GM12873 (cell line): ENCODE data around the gene ATP9B.

Source experiments
- TF ChIP-seq, protein P1 (sequence below): IDR thresholded peaks from 2 replicates; pipeline ENCODE4 v1.5.1; 2012; ENCODE audit warnings: low read depth, mild to moderate bottlenecking, moderate library complexity, low read length, control low read depth; ENCODE audit not compliant: insufficient read depth; ENCODE audit errors: missing control alignments

Gene ATP9B

GRCh38 chr18:79389689-79390088, 320.5 kb downstream of the ATP9B start:
- TF ChIP-seq, protein P1, sequence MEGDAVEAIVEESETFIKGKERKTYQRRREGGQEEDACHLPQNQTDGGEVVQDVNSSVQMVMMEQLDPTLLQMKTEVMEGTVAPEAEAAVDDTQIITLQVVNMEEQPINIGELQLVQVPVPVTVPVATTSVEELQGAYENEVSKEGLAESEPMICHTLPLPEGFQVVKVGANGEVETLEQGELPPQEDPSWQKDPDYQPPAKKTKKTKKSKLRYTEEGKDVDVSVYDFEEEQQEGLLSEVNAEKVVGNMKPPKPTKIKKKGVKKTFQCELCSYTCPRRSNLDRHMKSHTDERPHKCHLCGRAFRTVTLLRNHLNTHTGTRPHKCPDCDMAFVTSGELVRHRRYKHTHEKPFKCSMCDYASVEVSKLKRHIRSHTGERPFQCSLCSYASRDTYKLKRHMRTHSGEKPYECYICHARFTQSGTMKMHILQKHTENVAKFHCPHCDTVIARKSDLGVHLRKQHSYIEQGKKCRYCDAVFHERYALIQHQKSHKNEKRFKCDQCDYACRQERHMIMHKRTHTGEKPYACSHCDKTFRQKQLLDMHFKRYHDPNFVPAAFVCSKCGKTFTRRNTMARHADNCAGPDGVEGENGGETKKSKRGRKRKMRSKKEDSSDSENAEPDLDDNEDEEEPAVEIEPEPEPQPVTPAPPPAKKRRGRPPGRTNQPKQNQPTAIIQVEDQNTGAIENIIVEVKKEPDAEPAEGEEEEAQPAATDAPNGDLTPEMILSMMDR, result no peak

DNA sequence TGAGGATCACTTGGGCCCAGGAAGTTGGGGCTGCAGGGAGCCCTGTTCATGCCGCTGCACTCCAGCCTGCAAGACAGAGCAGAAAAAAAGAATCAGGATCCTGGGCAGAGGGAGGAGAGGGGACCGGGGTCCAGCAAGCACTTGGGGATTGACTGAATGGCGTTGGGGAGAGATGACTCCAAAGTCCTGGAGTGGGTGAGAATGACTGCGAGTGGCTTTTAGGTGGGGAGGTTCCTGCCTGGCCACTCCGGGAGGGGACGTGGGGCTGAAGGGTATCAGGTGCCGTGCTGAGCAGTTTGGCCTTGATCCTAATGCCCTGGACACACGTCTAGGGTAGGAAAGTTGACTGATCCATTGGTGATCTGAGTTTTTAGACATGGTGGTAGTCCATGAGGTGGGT, 323.0 kb downstream of the ATP9B start:
- TF ChIP-seq, protein P1, result no peak

DNA sequence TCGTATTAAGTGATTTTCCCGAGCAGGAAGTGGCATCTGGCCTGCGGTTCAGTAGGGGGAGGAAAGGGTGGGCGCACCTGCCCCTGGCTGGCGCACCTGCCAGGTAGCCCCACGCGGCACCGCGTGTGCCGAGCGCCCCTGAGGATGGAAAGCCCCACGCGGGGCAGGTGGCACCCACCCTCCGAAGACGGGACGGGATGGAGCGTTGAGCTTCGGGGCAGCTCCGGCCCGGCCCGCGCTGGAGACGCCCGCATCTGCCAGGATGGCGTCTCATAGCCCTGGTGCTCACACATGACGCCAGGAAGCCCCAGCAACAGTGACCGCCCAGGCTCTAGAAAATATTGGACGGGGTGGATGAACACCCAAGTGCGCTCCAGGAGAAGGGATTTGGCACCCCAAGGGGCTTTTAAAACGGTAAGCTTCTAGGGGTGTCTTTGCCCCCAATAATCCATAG, 324.0 kb downstream of the ATP9B start:
- TF ChIP-seq, protein P1, result no peak

- TF ChIP-seq, protein P1, result no peak
Measured at GRCh38 chr18:79393635-79394533, 324.7 kb downstream of the ATP9B start.

GRCh38 chr18:79394534-79395307, 325.5 kb downstream of the ATP9B start:
- TF ChIP-seq, protein P1, result no peak

DNA sequence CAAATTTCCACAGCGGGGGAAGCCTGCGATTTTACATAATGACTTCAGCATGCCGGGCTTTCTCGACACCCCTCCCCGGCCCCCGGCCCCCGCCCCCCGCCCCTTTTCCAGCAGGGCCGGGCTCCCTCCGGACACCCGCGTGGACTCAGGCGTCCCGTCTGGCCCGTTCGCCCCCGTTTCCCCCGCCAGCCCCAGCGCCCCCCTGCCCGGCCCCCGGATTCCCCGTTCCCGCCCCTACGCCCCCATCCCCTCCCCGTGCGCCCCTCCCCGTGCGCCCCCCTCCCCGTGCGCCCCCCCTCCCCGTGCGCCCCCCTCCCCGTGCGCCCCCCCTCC, 326.1 kb downstream of the ATP9B start:
- TF ChIP-seq, protein P1, result no peak

DNA sequence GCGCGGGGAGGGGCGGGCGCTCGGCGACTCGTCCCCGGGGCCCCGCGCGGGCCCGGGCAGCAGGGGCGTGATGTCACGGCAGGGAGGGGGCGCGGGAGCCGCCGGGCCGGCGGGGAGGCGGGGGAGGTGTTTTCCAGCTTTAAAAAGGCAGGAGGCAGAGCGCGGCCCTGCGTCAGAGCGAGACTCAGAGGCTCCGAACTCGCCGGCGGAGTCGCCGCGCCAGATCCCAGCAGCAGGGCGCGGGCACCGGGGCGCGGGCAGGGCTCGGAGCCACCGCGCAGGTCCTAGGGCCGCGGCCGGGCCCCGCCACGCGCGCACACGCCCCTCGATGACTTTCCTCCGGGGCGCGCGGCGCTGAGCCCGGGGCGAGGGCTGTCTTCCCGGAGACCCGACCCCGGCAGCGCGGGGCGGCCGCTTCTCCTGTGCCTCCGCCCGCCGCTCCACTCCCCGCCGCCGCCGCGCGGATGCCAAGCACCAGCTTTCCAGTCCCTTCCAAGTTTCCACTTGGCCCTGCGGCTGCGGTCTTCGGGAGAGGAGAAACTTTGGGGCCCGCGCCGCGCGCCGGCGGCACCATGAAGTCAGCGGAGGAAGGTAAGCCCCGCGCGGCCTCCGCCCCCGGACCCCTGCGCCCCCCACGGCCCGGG, 326.7 kb downstream of the ATP9B start, which contains the start of gene NFATC1:
Gene NFATC1, plus strand, starts transcription at position 170 of the 644 bp plus-strand sequence. Its CDS starts 295 bp downstream, at position 465.
- TF ChIP-seq, protein P1, result no peak
